Measurements from ENCODE around the gene PLEKHB2. TPM values are rescaled to one million over a fixed set of nuclear protein-coding genes. Genes with fewer than 3 reads are reported as not detected.

Gene PLEKHB2
- total and polyA plus RNA-seq, 2 of the 8 experiments (the other 6 are each of a cell fraction or from before 2014, with no cell fraction given): 42.4 to 54.8 TPM

- H3K27ac ChIP-seq (ENCODE audit: low read depth, low read length): no peak overlapping the region
- H2BK12ac ChIP-seq (ENCODE audit: low read depth, low read length): no peak overlapping the region
- no peak overlapping the region for H3K4me2 ChIP-seq (ENCODE audit: insufficient read depth in 1 of 2, low read depth in 2 of 2, low read length in 2 of 2)
- no peak overlapping the region for H3K23ac ChIP-seq (ENCODE audit: insufficient read length)
- WGBS, 2 experiments (ENCODE audit: extremely low coverage in 1 of 2, insufficient coverage in 1 of 2, insufficient read length in 1 of 2, insufficient replicate concordance in 2 of 2, low coverage in 1 of 2, low lambda C conversion rate in 2 of 2, missing lambda C conversion rate in 1 of 2): 90% methylated on average over 6 of the region's 6 CpGs; no CpG with 5 or more reads in 1 of the 2 experiments
- no peaks in the 10 kb centered on the region for H3K79me1 ChIP-seq (ENCODE audit: low read depth, low read length)
- no peaks in the 10 kb centered on the region for H3K9me3 ChIP-seq (ENCODE audit: insufficient read depth in 2 of 2, low read depth in 1 of 2, low read length in 1 of 2)
- ChIA-PET POLR2A (ENCODE audit: partially characterized antibody) (interaction anchor here (1.0 to 2.2 kb wide), 2 partner anchors 47 to 58 kb away, joined by 5 to 6 read pairs; partner anchors contain the start of genes FAM168B and PLEKHB2), CTCF (ENCODE audit: partially characterized antibody) (interaction anchor here (1.2 to 5.4 kb wide), 5 partner anchors 14 to 522 kb away, joined by 3 to 28 read pairs (median 5); partner anchors contain the start of gene MZT2A)
- H4K91ac ChIP-seq (replicated peaks; ENCODE audit: insufficient read length, low read length): no peak overlapping the region
- H4K5ac ChIP-seq (ENCODE audit: insufficient read length, low read depth, low read length): no peak overlapping the region
- no peak overlapping the region for H2BK20ac ChIP-seq (ENCODE audit: low read length)
- H2BK5ac ChIP-seq (ENCODE audit: low read depth, low read length): no peak overlapping the region
- H2BK120ac ChIP-seq (replicated peaks; ENCODE audit: low read depth, low read length): no peak overlapping the region
- H3K14ac ChIP-seq (ENCODE audit: insufficient read length): no peak overlapping the region
- peaks cover 5 to 17% (median 8%) of the 10 kb centered on the region in 4 experiments; a peak in 6 of 8 replicates for H3K36me3 ChIP-seq (ENCODE audit: control insufficient read depth in 2 of 4, insufficient read depth in 4 of 4, low read length in 3 of 4)
- H3K4ac ChIP-seq (replicated peaks; ENCODE audit: insufficient read length, low read depth, low read length): no peak overlapping the region
- no peak overlapping the region for H2AK5ac ChIP-seq (ENCODE audit: low read depth, low read length)
- H2AFZ ChIP-seq (ENCODE audit: low read length): no peak overlapping the region
- H3K4me3 ChIP-seq (ENCODE audit: extremely low read depth in 1 of 4, insufficient read depth in 2 of 4, low read depth in 3 of 4, low read length in 4 of 4): no peak overlapping the region
- FAIRE-seq (no peak), DNase-seq (ENCODE audit: low read depth in 1 of 2, low spot score in 2 of 2) (no peak)
- no peak overlapping the region for H2BK15ac ChIP-seq (ENCODE audit: low read length)
- H3K9ac ChIP-seq (replicated peaks in 1 of 4; ENCODE audit: extremely low read depth in 1 of 4, low read depth in 3 of 4, low read length in 3 of 4): no peak overlapping the region
- no peaks in the 10 kb centered on the region for H3K27me3 ChIP-seq (replicated peaks in 1 of 4; ENCODE audit: control insufficient read depth in 3 of 4, extremely low read depth in 1 of 4, insufficient read depth in 3 of 4, low read length in 3 of 4)
- H3K4me1 ChIP-seq (replicated peaks in 1 of 4; ENCODE audit: control insufficient read depth in 3 of 4, insufficient read depth in 4 of 4, low read length in 3 of 4): no peaks in the 10 kb centered on the region; a peak in 2 of 7 replicates
- no peak overlapping the region for H3K18ac ChIP-seq (ENCODE audit: extremely low read depth, low read length)
- H3K23me2 ChIP-seq (ENCODE audit: low read depth, low read length): no peaks in the 10 kb centered on the region
- H4K20me1 ChIP-seq (replicated peaks in 1 of 2; ENCODE audit: control insufficient read depth in 1 of 2, insufficient read depth in 2 of 2, low read length in 2 of 2): peaks cover 0 to 5% of the 10 kb centered on the region in 2 experiments
- no peak overlapping the region for H3K56ac ChIP-seq (replicated peaks; ENCODE audit: insufficient read length, low read depth, low read length)
- H4K8ac ChIP-seq (ENCODE audit: extremely low read depth, insufficient read depth, low read length): peak overlapping the region; percentile 28; the same call in 1 of the 2 replicates
- H3K79me2 ChIP-seq (ENCODE audit: control insufficient read depth in 1 of 2, insufficient read depth in 2 of 2, low read length in 2 of 2): no peaks in the 10 kb centered on the region
- no peak for TF ChIP-seq TAF1 (IDR thresholded peaks at IDR 0.05; ENCODE audit: low read depth, low read length)
- TF ChIP-seq USF2 (IDR thresholded peaks at IDR 0.05; ENCODE audit: low read length): no peak
- TF ChIP-seq BCL11A (IDR thresholded peaks at IDR 0.05; ENCODE audit: low read depth in 2 of 2, low read length in 2 of 2): no peak
- no peak for TF ChIP-seq ATF3 (IDR thresholded peaks at IDR 0.05; ENCODE audit: insufficient read depth, low read depth, low read length)
- TF ChIP-seq EGR1 (IDR thresholded peaks at IDR 0.05; ENCODE audit: borderline replicate concordance, low read depth, low read length): no peak
- TF ChIP-seq HDAC2 (IDR thresholded peaks at IDR 0.05; ENCODE audit: borderline replicate concordance in 1 of 2, low read depth in 2 of 2, low read length in 2 of 2): no peak
- no peak for TF ChIP-seq POLR2AphosphoS5 (IDR thresholded peaks at IDR 0.05; ENCODE audit: low read depth, low read length)
- TF ChIP-seq RAD21 (IDR thresholded peaks at IDR 0.05 in 1 of 2, conservative IDR thresholded peaks at IDR 0.05 in 1 of 2; ENCODE audit: low read depth in 2 of 2, low read length in 2 of 2): no peak
- TF ChIP-seq ZNF274 (IDR thresholded peaks at IDR 0.05; ENCODE audit: borderline replicate concordance, extremely low read depth, low read length): no peak
- no peak for TF ChIP-seq SAP30 (IDR thresholded peaks at IDR 0.05; ENCODE audit: insufficient read depth, insufficient replicate concordance, low read length)
- TF ChIP-seq TCF12 (IDR thresholded peaks at IDR 0.05; ENCODE audit: low read depth, low read length): no peak
These were observed 46.3 kb downstream of the PLEKHB2 start for GRCh38 chr2:131151398-131151797.
